GM12872 (cell line): ENCODE measurements around the gene RNF13.

ENCODE experiments used
- CTCF ChIP-seq: IDR thresholded peaks from 3 replicates; pipeline ENCODE4 v1.5.1; 2011; ENCODE audit warnings: low read depth, mild to moderate bottlenecking, low read length, moderate library complexity; ENCODE audit not compliant: insufficient read depth

RNF13 gene

DNA sequence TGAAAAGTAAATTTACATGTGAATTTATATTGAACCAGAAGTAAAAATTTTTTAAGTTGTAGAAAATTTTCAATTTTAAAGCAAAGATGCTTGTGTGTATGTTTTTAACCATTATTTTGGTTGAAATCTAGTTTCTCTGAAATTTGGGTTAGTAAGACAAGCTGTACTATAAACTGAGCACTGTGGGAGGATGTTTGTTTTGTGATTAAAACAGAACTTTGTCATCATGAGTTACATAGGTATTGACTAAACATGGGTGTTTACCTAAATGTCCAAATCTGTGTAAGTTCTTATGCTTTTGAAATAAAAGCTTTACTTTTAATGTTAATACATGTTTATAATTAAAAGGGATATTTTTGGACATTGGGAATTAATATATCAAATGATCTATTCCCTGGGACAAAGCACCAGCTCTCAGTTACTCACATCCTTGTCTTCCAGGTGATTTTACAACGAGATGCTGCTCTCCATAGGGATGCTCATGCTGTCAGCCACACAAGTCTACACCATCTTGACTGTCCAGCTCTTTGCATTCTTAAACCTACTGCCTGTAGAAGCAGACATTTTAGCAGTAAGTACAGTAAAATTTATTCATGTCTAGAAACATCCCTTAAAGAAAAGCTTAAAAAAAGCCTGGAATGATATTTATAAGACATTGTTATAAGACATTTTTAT, 32.7 kb downstream of the RNF13 start:
- no peak for TF ChIP-seq CTCF

- TF ChIP-seq CTCF: no peak
Measured at GRCh38 chr3:149848238-149848637, 35.2 kb downstream of the RNF13 start.

DNA sequence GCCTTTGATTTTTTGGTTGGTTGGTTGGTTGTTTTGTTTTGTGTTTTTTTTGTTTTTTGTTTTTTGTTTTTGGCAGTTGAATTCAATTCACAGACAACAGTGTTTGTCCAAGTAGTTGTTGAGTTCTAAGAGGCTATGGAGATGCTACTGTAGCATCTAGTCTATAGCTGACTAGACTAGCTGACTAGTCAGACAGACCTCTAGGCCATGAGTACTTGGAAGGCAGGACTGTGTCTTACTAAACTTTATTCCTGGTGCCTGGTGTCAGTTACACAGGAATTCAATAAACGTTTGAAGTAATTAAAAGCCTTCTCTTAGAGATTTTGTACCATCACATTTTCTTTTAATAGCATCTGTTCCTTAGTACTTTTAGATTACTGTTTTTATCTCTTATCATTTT, 35.7 kb downstream of the RNF13 start:
- TF ChIP-seq CTCF: no peak

GRCh38 chr3:149850787-149851584, 38.0 kb downstream of the RNF13 start:
- TF ChIP-seq CTCF: no peak

DNA sequence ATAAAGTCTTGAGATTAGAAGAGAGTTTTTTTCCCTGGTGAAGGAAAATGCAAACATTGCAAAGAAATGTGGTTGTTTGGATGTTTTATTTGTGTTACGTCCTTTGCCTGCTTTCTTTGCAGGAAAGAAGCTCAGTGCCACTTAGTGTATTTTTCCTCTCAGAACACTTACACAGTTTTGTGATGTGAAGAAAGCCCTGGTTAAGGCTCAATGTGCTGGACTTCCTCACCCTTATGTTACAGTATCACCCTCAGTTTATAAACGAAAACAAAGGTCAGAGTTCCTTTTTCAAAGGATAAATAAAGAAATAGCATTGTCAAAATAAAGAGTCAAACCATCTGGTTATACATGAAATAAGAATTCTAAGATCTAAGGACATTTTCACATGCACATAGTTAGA, 45.9 kb downstream of the RNF13 start:
- no peak for TF ChIP-seq CTCF

GRCh38 chr3:149860881-149861280, 47.9 kb downstream of the RNF13 start:
- no peak for TF ChIP-seq CTCF

GRCh38 chr3:149867563-149867962, 54.5 kb downstream of the RNF13 start:
- TF ChIP-seq CTCF: no peak
